K562 (cell line): ENCODE measurements around the gene OR52K1. TPM values are rescaled to one million over a fixed set of nuclear protein-coding genes. Genes with fewer than 3 reads are reported as not detected.

Experiments used
- ATAC-seq: fragments of 200-7000 bp; cut with Tn5 transposase; 3 replicates; pipeline ENCODE4 v1.9.1; 2020; ENCODE audit warnings: moderate library complexity
- BruUV-seq: library from RNA; stranded (reverse); fragments of 400-500 nt; replicated peaks from 2 replicates; lab custom pipeline; 2021; lab: Mats Ljungman, UMichigan
- CTCF ChIA-PET: fragments of 300-600 bp; formaldehyde crosslinking; extraction: SDS; loops from one replicate; lab custom pipeline; 2021; ENCODE audit warnings: low intra/inter-chr PET ratio; lab: Yijun Ruan, JAX
- POLR2A ChIA-PET: fragments of 300-600, 350-650 bp; sonication (Branson Sonifier 250); formaldehyde crosslinking; extraction: SDS; loops from one replicate; lab custom pipeline; 2021; ENCODE audit warnings: antibody characterized with exemption, inconsistent platforms; lab: Yijun Ruan, JAX
- DNase-seq, 4 experiments: peaks; one replicate each; pipeline versions ENCODE4 v3.0.0 to v3.0.0-alpha.2; 2011 to 2018; ENCODE audit warnings: low spot score in 3 of 4, mixed read lengths in 3 of 4; ENCODE audit errors: extremely low read depth in 1 of 4
- FAIRE-seq: peaks from 2 replicates; lab custom pipeline; 2011; peaks lifted over from hg19 to GRCh38; lab: Jason Lieb, UNC
- H2AFZ ChIP-seq: 2 replicates; pipeline ENCODE4 v1.6.0; 2011; ENCODE audit warnings: low read depth, low read length, control low read depth, inconsistent platforms
- H3K27ac ChIP-seq: fragments of 200-600 bp; 3 replicates; pipeline ENCODE4 v1.8.0; 2011; ENCODE audit warnings: low read depth, mild to moderate bottlenecking, control low read depth, inconsistent platforms, low read length, moderate library complexity, mixed read lengths; ENCODE audit errors: extremely low read depth
- H3K27me3 ChIP-seq, 2 experiments: fragments of 300-600 bp in 1 of 2; 2 replicates in 1 of 2; 3 replicates in 1 of 2; pipeline versions ENCODE4 v1.6.0 to v1.8.0; 2011; ENCODE audit warnings: inconsistent platforms in 2 of 2, low read length in 2 of 2, mild to moderate bottlenecking in 1 of 2, mixed read lengths in 1 of 2, moderate library complexity in 1 of 2; ENCODE audit not compliant: control insufficient read depth in 2 of 2, insufficient read depth in 2 of 2
- H3K36me3 ChIP-seq: fragments of 300-600 bp; 3 replicates; pipeline ENCODE4 v1.8.0; 2011; ENCODE audit warnings: mild to moderate bottlenecking, low read length, inconsistent platforms; ENCODE audit not compliant: control insufficient read depth, insufficient read depth
- H3K4me1 ChIP-seq, 2 experiments: fragments of 200-600 bp in 1 of 2; replicated peaks in 1 of 2; 2 replicates in 1 of 2; 3 replicates in 1 of 2; pipeline versions ENCODE4 v1.5.1 to v1.8.0; 2011; ENCODE audit warnings: inconsistent platforms in 2 of 2, low read length in 2 of 2, mild to moderate bottlenecking in 1 of 2, mixed read lengths in 1 of 2, moderate library complexity in 1 of 2; ENCODE audit not compliant: control insufficient read depth in 2 of 2, insufficient read depth in 2 of 2
- H3K4me2 ChIP-seq: 2 replicates; pipeline ENCODE4 v1.6.1; 2011; ENCODE audit warnings: low read length, control low read depth, inconsistent platforms, mixed read lengths; ENCODE audit not compliant: insufficient read depth
- H3K4me3 ChIP-seq: fragments of 200-600 bp; sonication (generic), shearing (Covaris generic); 2 replicates; pipeline ENCODE4 v1.5.1; 2016; ENCODE audit warnings: control low read depth, inconsistent platforms
- H3K79me2 ChIP-seq: fragments of 200-600 bp; 3 replicates; pipeline ENCODE4 v1.8.0; 2011; ENCODE audit warnings: low read length, inconsistent platforms; ENCODE audit not compliant: control insufficient read depth, insufficient read depth
- H3K9ac ChIP-seq, 2 experiments: 2 replicates each; pipeline versions ENCODE4 v1.6.0 to v1.6.1; 2011; ENCODE audit warnings: low read depth in 2 of 2, low read length in 2 of 2, control low read depth in 1 of 2, inconsistent platforms in 1 of 2, mild to moderate bottlenecking in 1 of 2, mixed read lengths in 1 of 2; ENCODE audit not compliant: insufficient read depth in 1 of 2
- H3K9me1 ChIP-seq: one replicate; pipeline ENCODE4 v1.6.0; 2011; ENCODE audit warnings: inconsistent platforms, mild to moderate bottlenecking, low read length, moderate library complexity; ENCODE audit not compliant: control insufficient read depth, insufficient read depth
- H3K9me3 ChIP-seq: replicated peaks from 2 replicates; pipeline ENCODE4 v1.5.1; 2011; ENCODE audit warnings: low read depth, low read length, inconsistent platforms; ENCODE audit not compliant: control insufficient read depth, insufficient read depth
- H4K20me1 ChIP-seq: replicated peaks from 2 replicates; pipeline ENCODE4 v1.6.1; 2011; ENCODE audit warnings: low read length, inconsistent platforms, mixed read lengths; ENCODE audit not compliant: control insufficient read depth, insufficient read depth
- ARID1B ChIP-seq: fragments of 450-650 bp; IDR thresholded peaks from 2 replicates; pipeline ENCODE4 v1.6.1; 2016; ENCODE audit warnings: antibody characterized with exemption, mild to moderate bottlenecking, inconsistent platforms
- EGR1 ChIP-seq: fragments of 450-650 bp; conservative IDR thresholded peaks from 2 replicates; pipeline ENCODE4 v1.6.1; 2017; ENCODE audit warnings: mild to moderate bottlenecking
- HMBOX1 ChIP-seq: sonication (generic); IDR thresholded peaks from 2 replicates; pipeline ENCODE4 v1.6.1; 2016
- IFI16 ChIP-seq: fragments of 250-450 bp; sonication (Bioruptor Pico); IDR thresholded peaks from 2 replicates; pipeline ENCODE4 v2.1.2; 2022; ENCODE audit warnings: mild to moderate bottlenecking, inconsistent platforms
- KAT8 ChIP-seq: fragments of 450-650 bp; IDR thresholded peaks from 2 replicates; pipeline ENCODE4 v1.6.1; 2016; ENCODE audit warnings: low read depth, mild to moderate bottlenecking
- MCM7 ChIP-seq, 2 experiments: fragments of 450-650 bp; IDR thresholded peaks; 2 replicates each; pipeline ENCODE4 v1.6.1; 2016 to 2018
- NCOA1 ChIP-seq: fragments of 450-650 bp; IDR thresholded peaks from 2 replicates; pipeline ENCODE4 v1.6.1; 2016; ENCODE audit warnings: low read depth
- NCOA2 ChIP-seq, 2 experiments: fragments of 450-650 bp; IDR thresholded peaks; 2 replicates each; pipeline ENCODE4 v1.6.1; 2018; ENCODE audit warnings: mild to moderate bottlenecking in 2 of 2, moderate library complexity in 1 of 2; ENCODE audit not compliant: partially characterized antibody in 2 of 2
- PHF20 ChIP-seq: fragments of 450-650 bp; IDR thresholded peaks from 2 replicates; pipeline ENCODE4 v1.6.1; 2018; ENCODE audit not compliant: partially characterized antibody
- RB1 ChIP-seq: fragments of 450-650 bp; IDR thresholded peaks from 2 replicates; pipeline ENCODE4 v1.6.1; 2017; ENCODE audit warnings: low read depth, mild to moderate bottlenecking
- RBFOX2 ChIP-seq: fragments of 200-400 bp; formaldehyde crosslinking; IDR thresholded peaks from 2 replicates; pipeline ENCODE4 v1.6.1; 2017; ENCODE audit warnings: low read depth, mild to moderate bottlenecking, low read length, moderate library complexity
- RBM39 ChIP-seq: fragments of 200-400 bp; formaldehyde crosslinking; optimal IDR thresholded peaks from 2 replicates; pipeline ENCODE3; 2018; ENCODE audit warnings: low read depth, low read length
- RNF219 ChIP-seq: fragments of 250-450 bp; sonication (Bioruptor Pico); IDR thresholded peaks from 2 replicates; pipeline ENCODE4 v1.5.0; 2022; ENCODE audit warnings: mild to moderate bottlenecking
- SAP30 ChIP-seq: fragments of 200-600 bp; sonication (generic); IDR thresholded peaks from 2 replicates; pipeline ENCODE4 v1.6.1; 2012; ENCODE audit warnings: borderline replicate concordance, low read depth, mild to moderate bottlenecking, moderate library complexity, low read length, control low read depth, inconsistent platforms; ENCODE audit not compliant: insufficient read depth, poor library complexity, severe bottlenecking
- SP2 ChIP-seq: IDR thresholded peaks from 2 replicates; pipeline ENCODE4 v1.6.1; 2011; ENCODE audit warnings: mild to moderate bottlenecking, low read depth, low read length, moderate library complexity; ENCODE audit not compliant: poor library complexity, severe bottlenecking; ENCODE audit errors: extremely low read depth
- TCF7 ChIP-seq: sonication (generic); IDR thresholded peaks from 2 replicates; pipeline ENCODE4 v1.6.1; 2016; ENCODE audit warnings: antibody characterized with exemption, borderline replicate concordance
- TFAP4 ChIP-seq: sonication (generic); formaldehyde crosslinking; IDR thresholded peaks from 2 replicates; pipeline ENCODE4 v1.8.0; 2022; ENCODE audit warnings: missing genetic modification reagents, mild to moderate bottlenecking, moderate library complexity, borderline replicate concordance
- ZBTB1 ChIP-seq: sonication (generic); formaldehyde crosslinking; IDR thresholded peaks from 2 replicates; pipeline ENCODE4 v1.8.1; 2023; ENCODE audit warnings: missing genetic modification reagents, low read depth, mild to moderate bottlenecking, borderline replicate concordance
- ZNF707 ChIP-seq: fragments of 250-450 bp; sonication (Bioruptor Pico); conservative IDR thresholded peaks from 2 replicates; pipeline ENCODE4 v1.8.0; 2022; ENCODE audit warnings: inconsistent platforms, mild to moderate bottlenecking, moderate library complexity
- WGBS: fragments of 100-300 bp; shearing (Covaris generic); methylation state at CpG from one replicate; pipeline ENCODE4 v1.1.6; 2016; ENCODE audit warnings: low coverage, mixed read lengths; ENCODE audit not compliant: insufficient coverage; ENCODE audit errors: missing lambda C conversion rate; 5-methylcytosine and 5-hydroxymethylcytosine counted together
- in situ Hi-C: fragments of 300-500 bp; cut with MboI; formaldehyde crosslinking; loops from 4 replicates; pipeline ENCODE4 v1.15.0; 2018; ENCODE audit warnings: inconsistent platforms, mixed read lengths
- intact Hi-C: fragments of 100-400 bp; cut with micrococcal nuclease; formaldehyde crosslinking; loops from 2 replicates; pipeline ENCODE4 v1.14.2; 2022
- polyA plus RNA-seq, 8 experiments: library from polyadenylated mRNA; depleted of rRNA in 4 of 8; stranded (reverse) in 5 of 8; unstranded in 3 of 8; fragments of >200 nt; fragmentation: Nextera tagmentation in 2 of 8; fragmentation: Illumina TruSeq in 1 of 8; extraction: Ambion mirVana in 2 of 8; extraction: Trizol in 1 of 8; gene quantifications; 2 replicates each; pipeline versions ENCODE4 v1.2.1 to v1.2.3, GENCODE V29; 2011 to 2014; ENCODE audit warnings: inconsistent platforms in 1 of 8, missing spikeins in 1 of 8
- total RNA-seq, 7 experiments: library from RNA; depleted of rRNA in 6 of 7; stranded (reverse); fragments of >200 nt in 6 of 7; fragmentation: Illumina TruSeq in 2 of 7; extraction: Trizol in 2 of 7; gene quantifications; 2 replicates each; pipeline versions ENCODE4 v1.2.1 to v1.2.3, GENCODE V29; 2011 to 2021; ENCODE audit warnings: low replicate concordance in 1 of 7

OR52K1 gene
- total and polyA plus RNA-seq, 9 of the 15 experiments (the other 6 are each of a cell fraction or from before 2014, with no cell fraction given): not detected

- H3K27me3 ChIP-seq: peaks cover 2 to 5% of the 10 kb centered on the region in 2 experiments; a peak in 2 of 5 replicates
- in situ Hi-C loops (no loop called here), intact Hi-C loops (no loop called here)
- ChIA-PET POLR2A (no interaction called here), CTCF (no interaction called here)
- TF ChIP-seq SAP30 (no peak), RNF219 (no peak), KAT8 (no peak), NCOA1 (no peak), RB1 (no peak), TFAP4 (no peak), ZBTB1 (no peak), RBFOX2 (no peak), MCM7 (IDR thresholded peaks at IDR 0.05) (no peak), SP2 (no peak), IFI16 (CRISPR knock-in tag) (no peak), NCOA2 (IDR thresholded peaks at IDR 0.05; ENCODE audit: partially characterized antibody in 2 of 2) (no peak), EGR1 (no peak), PHF20 (no peak), TCF7 (no peak), ARID1B (no peak), HMBOX1 (no peak), RBM39 (no peak), ZNF707 (CRISPR knock-in tag) (no peak)
- no peaks in the 10 kb centered on the region for H3K36me3 ChIP-seq
- no peaks in the 10 kb centered on the region for H3K4me1 ChIP-seq
- 0% methylated on average over 6 of the region's 6 CpGs for WGBS
- no peak overlapping the region for H3K27ac ChIP-seq
- no TSS peak for BruUV-seq
- no peak overlapping the region for H2AFZ ChIP-seq
- no peak overlapping the region for H3K9ac ChIP-seq
- H4K20me1 ChIP-seq: no peaks in the 10 kb centered on the region
- ATAC-seq (no peak), DNase-seq (no peak), FAIRE-seq (no peak)
- no peaks in the 10 kb centered on the region for H3K79me2 ChIP-seq
- H3K4me2 ChIP-seq: no peak overlapping the region
- no peaks in the 10 kb centered on the region for H3K9me3 ChIP-seq
- no peak overlapping the region for H3K4me3 ChIP-seq
- no peaks in the 10 kb centered on the region for H3K9me1 ChIP-seq
These were observed 40.3 kb downstream of the OR52K1 start for GRCh38 chr11:4522752-4523151.
